ENCODE results near the gene SGMS1. TPM values are rescaled to one million over a fixed set of nuclear protein-coding genes. Genes with fewer than 3 reads are reported as not detected.

The SGMS1 gene
- total and polyA plus RNA-seq, 2 donors (not counting 3 experiments of a cell fraction or from before 2014, with no cell fraction given) = 9.7 to 23.7 TPM

GRCh38 chr10:50331486-50331885, 292.3 kb downstream of the SGMS1 start:
- Histone ChIP-seq H3K36me3 (ENCODE audit: control insufficient read depth in 2 of 2, extremely low read depth in 1 of 2, insufficient read depth in 2 of 2, low read length in 2 of 2) (no peaks in the 10 kb centered on the region), H3K9me1 (replicated peaks; ENCODE audit: control insufficient read depth, extremely low read depth, insufficient read depth, low read length) (no peaks in the 10 kb centered on the region), H3K4me1 (ENCODE audit: control insufficient read depth, extremely low read depth, insufficient read depth, low read length) (peaks cover 9% of the 10 kb centered on the region), H3K4me2 (ENCODE audit: insufficient read depth, low read length) (no peak overlapping the region), H3K9ac (replicated peaks; ENCODE audit: extremely low read depth, insufficient read depth, low read length) (no peak overlapping the region), H3K9me3 (replicated peaks; ENCODE audit: control insufficient read depth, insufficient read depth, low read length) (no peaks in the 10 kb centered on the region), H3K4me3 (replicated peaks in 1 of 3; ENCODE audit: insufficient read depth in 1 of 3, low read depth in 1 of 3, low read length in 3 of 3) (no peak overlapping the region), H3K27me3 (ENCODE audit: control insufficient read depth in 2 of 2, insufficient read depth in 2 of 2, low read length in 2 of 2) (no peaks in the 10 kb centered on the region), H2AFZ (ENCODE audit: low read depth, low read length) (no peak overlapping the region), H3K27ac (ENCODE audit: insufficient read depth, low read depth, low read length) (no peak overlapping the region), H3K79me2 (ENCODE audit: control insufficient read depth, insufficient read depth, low read length) (no peaks in the 10 kb centered on the region), H4K20me1 (replicated peaks; ENCODE audit: control insufficient read depth, extremely low read depth, insufficient read depth, low read length) (no peaks in the 10 kb centered on the region)
- BruUV-seq (replicated peaks) = no TSS peak
- no peak for TF ChIP-seq EZH2 (IDR thresholded peaks at IDR 0.05; ENCODE audit: borderline replicate concordance, low read depth, low read length, severe bottlenecking)
- no peak for TF ChIP-seq MYC (IDR thresholded peaks at IDR 0.05; ENCODE audit: low read depth, low read length)
- no peak for TF ChIP-seq CTCF (IDR thresholded peaks at IDR 0.05; ENCODE audit: extremely low read depth in 1 of 2, insufficient read depth in 1 of 2, low read depth in 1 of 2, low read length in 2 of 2)
- no peak for TF ChIP-seq GATA2 (IDR thresholded peaks at IDR 0.05; ENCODE audit: insufficient read depth, insufficient read length, low read depth, low read length)
- no peak for TF ChIP-seq JUN (IDR thresholded peaks at IDR 0.05; ENCODE audit: borderline replicate concordance, insufficient read depth, insufficient read length, low read depth)
- no peak for TF ChIP-seq MAX (IDR thresholded peaks at IDR 0.05; ENCODE audit: insufficient read depth, insufficient read length)
- no peak for TF ChIP-seq POLR2AphosphoS5 (IDR thresholded peaks at IDR 0.05; ENCODE audit: insufficient read depth, low read depth, low read length)
- TF ChIP-seq FOS (IDR thresholded peaks at IDR 0.05; ENCODE audit: borderline replicate concordance, insufficient read depth, low read length) = no peak
- DNase-seq (ENCODE audit: low read depth, low spot score) = no peak
- POLR2A ChIA-PET = no interaction called here
- no peak for FAIRE-seq
- dilution Hi-C loops (cut with MboI; ENCODE audit: extremely low pct_ligation_motif_present, low sequenced_read_pairs) (no loop called here), intact Hi-C loops (cut with micrococcal nuclease) (no loop called here)
- CTCF ChIA-PET = interaction anchor here (1.0 to 3.4 kb wide), 3 partner anchors 10 to 56 kb away, joined by 3 to 12 read pairs (median 3); no protein-coding TSS in a partner anchor

Data from endothelial cell of umbilical vein (primary cell).